IMR-90 (cell line): Measurements from ENCODE around the gene GBA3. TPM values are rescaled to one million over a fixed set of nuclear protein-coding genes. Genes with fewer than 3 reads are reported as not detected.

Experiments
- ATAC-seq: fragments of 200-7000 bp; cut with Tn5 transposase; 2 replicates; pipeline ENCODE4 v1.9.1; 2020; ENCODE audit warnings: low read depth, mild to moderate bottlenecking, moderate library complexity
- BruUV-seq: library from RNA; stranded (reverse); fragments of 400-500 nt; replicated peaks from 2 replicates; lab custom pipeline; 2021; lab: Mats Ljungman, UMichigan
- CTCF ChIA-PET: fragments of 300-600 bp; formaldehyde crosslinking; extraction: SDS; loops from one replicate; lab custom pipeline; 2021; ENCODE audit warnings: antibody characterized with exemption; lab: Yijun Ruan, JAX
- POLR2A ChIA-PET: fragments of 300-600 bp; sonication (Branson Sonifier 250); formaldehyde crosslinking; loops from one replicate; lab custom pipeline; 2022; ENCODE audit warnings: antibody characterized with exemption; ENCODE audit not compliant: unreplicated experiment; lab: Charles Lee
- DNase-seq: peaks from one replicate; pipeline ENCODE4 v3.0.0; 2013
- H2AFZ ChIP-seq: replicated peaks from 2 replicates; pipeline ENCODE3; 2013; ENCODE audit warnings: low read length, mild to moderate bottlenecking; ENCODE audit not compliant: poor library complexity
- H2AK5ac ChIP-seq: 2 replicates; pipeline ENCODE4 v1.6.1; 2013; ENCODE audit warnings: low read depth, low read length, inconsistent platforms
- H2AK9ac ChIP-seq: replicated peaks from 2 replicates; pipeline ENCODE3; 2013; ENCODE audit warnings: mild to moderate bottlenecking, low read depth, low read length, moderate library complexity; ENCODE audit not compliant: poor library complexity
- H2BK120ac ChIP-seq: 2 replicates; pipeline ENCODE4 v1.6.1; 2013; ENCODE audit warnings: low read depth, low read length, inconsistent platforms
- H2BK15ac ChIP-seq: 3 replicates; pipeline ENCODE4 v1.6.1; 2013; ENCODE audit warnings: low read depth, low read length, inconsistent platforms
- H2BK20ac ChIP-seq: 2 replicates; pipeline ENCODE4 v1.6.1; 2013; ENCODE audit warnings: low read depth, mild to moderate bottlenecking, inconsistent platforms, low read length, moderate library complexity
- H2BK5ac ChIP-seq: 2 replicates; pipeline ENCODE4 v1.6.1; 2013; ENCODE audit warnings: mild to moderate bottlenecking, low read depth, low read length, inconsistent platforms; ENCODE audit not compliant: poor library complexity, severe bottlenecking
- H3K14ac ChIP-seq: replicated peaks from 2 replicates; pipeline ENCODE4 v1.6.1; 2013; ENCODE audit warnings: low read depth, low read length, inconsistent platforms
- H3K18ac ChIP-seq: 2 replicates; pipeline ENCODE4 v1.6.1; 2013; ENCODE audit warnings: low read depth, low read length, control low read depth
- H3K23ac ChIP-seq: 2 replicates; pipeline ENCODE4 v1.6.1; 2013; ENCODE audit warnings: low read depth, low read length, inconsistent platforms
- H3K27ac ChIP-seq: 2 replicates; pipeline ENCODE4 v1.5.1; 2013; ENCODE audit warnings: mild to moderate bottlenecking, control low read depth, low read length; ENCODE audit not compliant: insufficient read depth
- H3K27me3 ChIP-seq: 2 replicates; pipeline ENCODE4 v1.6.1; 2013; ENCODE audit warnings: low read length; ENCODE audit not compliant: control insufficient read depth, insufficient read depth
- H3K36me3 ChIP-seq: 2 replicates; pipeline ENCODE4 v1.6.1; 2013; ENCODE audit warnings: low read length, mixed read lengths; ENCODE audit not compliant: control insufficient read depth, insufficient read depth
- H3K4ac ChIP-seq: 2 replicates; pipeline ENCODE4 v1.6.1; 2013; ENCODE audit warnings: low read depth, low read length, inconsistent platforms
- H3K4me1 ChIP-seq: 2 replicates; pipeline ENCODE4 v1.6.1; 2013; ENCODE audit warnings: low read length, mixed read lengths; ENCODE audit not compliant: control insufficient read depth, insufficient read depth
- H3K4me2 ChIP-seq: 2 replicates; pipeline ENCODE4 v1.6.1; 2013; ENCODE audit warnings: low read depth, mild to moderate bottlenecking, control low read depth, low read length, moderate library complexity
- H3K4me3 ChIP-seq: 2 replicates; pipeline ENCODE4 v1.5.1; 2013; ENCODE audit warnings: low read depth, mild to moderate bottlenecking, control low read depth, low read length, moderate library complexity; ENCODE audit not compliant: insufficient read depth
- H3K56ac ChIP-seq: 2 replicates; pipeline ENCODE4 v1.6.1; 2013; ENCODE audit warnings: low read length, inconsistent platforms; ENCODE audit not compliant: insufficient read depth; ENCODE audit errors: extremely low read depth
- H3K79me1 ChIP-seq, 2 experiments: 2 replicates each; pipeline ENCODE4 v1.6.1; 2013; ENCODE audit warnings: low read length in 2 of 2, inconsistent platforms in 1 of 2, low read depth in 1 of 2
- H3K9ac ChIP-seq: 2 replicates; pipeline ENCODE4 v1.6.1; 2013; ENCODE audit warnings: low read depth, low read length, control low read depth
- H3K9me1 ChIP-seq: 2 replicates; pipeline ENCODE4 v1.6.1; 2013; ENCODE audit warnings: low read length, inconsistent platforms; ENCODE audit not compliant: insufficient read depth
- H3K9me3 ChIP-seq: 2 replicates; pipeline ENCODE4 v1.6.1; 2013; ENCODE audit warnings: low read length; ENCODE audit not compliant: control insufficient read depth, insufficient read depth
- H4K20me1 ChIP-seq: 2 replicates; pipeline ENCODE4 v1.6.1; 2013; ENCODE audit warnings: low read length, inconsistent platforms; ENCODE audit not compliant: insufficient read depth
- H4K5ac ChIP-seq: 2 replicates; pipeline ENCODE4 v1.6.1; 2013; ENCODE audit warnings: mild to moderate bottlenecking, low read depth, low read length, control low read depth
- H4K8ac ChIP-seq, 2 experiments: 2 replicates each; pipeline ENCODE4 v1.6.1; 2013; ENCODE audit warnings: low read depth in 2 of 2, low read length in 2 of 2, control low read depth in 1 of 2, inconsistent platforms in 1 of 2
- H4K91ac ChIP-seq: 2 replicates; pipeline ENCODE4 v1.6.1; 2013; ENCODE audit warnings: low read depth, low read length, inconsistent platforms; ENCODE audit not compliant: insufficient read depth
- BHLHE40 ChIP-seq: fragments of 150-350 bp; IDR thresholded peaks from 2 replicates; pipeline ENCODE4 v1.6.1; 2016; ENCODE audit warnings: mild to moderate bottlenecking, low read depth, low read length
- CHD1 ChIP-seq: IDR thresholded peaks from 2 replicates; pipeline ENCODE4 v1.6.1; 2012; ENCODE audit warnings: low read depth, low read length, improper control_type of control experiment
- FOS ChIP-seq: fragments of 150-350 bp; IDR thresholded peaks from 2 replicates; pipeline ENCODE4 v1.6.1; 2016; ENCODE audit warnings: low read depth, low read length
- MAFK ChIP-seq: IDR thresholded peaks from 2 replicates; pipeline ENCODE4 v1.6.1; 2012; ENCODE audit warnings: low read depth, low read length, improper control_type of control experiment
- MAZ ChIP-seq: IDR thresholded peaks from 2 replicates; pipeline ENCODE4 v1.6.1; 2012; ENCODE audit warnings: low read depth, mild to moderate bottlenecking, low read length, improper control_type of control experiment, moderate library complexity, borderline replicate concordance
- MXI1 ChIP-seq: IDR thresholded peaks from 2 replicates; pipeline ENCODE4 v1.6.1; 2012; ENCODE audit warnings: low read depth, mild to moderate bottlenecking, low read length, moderate library complexity, borderline replicate concordance
- NFE2L2 ChIP-seq: fragments of 150-350 bp; IDR thresholded peaks from 2 replicates; pipeline ENCODE4 v1.6.1; 2016; ENCODE audit warnings: low read depth, mild to moderate bottlenecking, low read length
- POLR2A ChIP-seq: IDR thresholded peaks from 2 replicates; pipeline ENCODE4 v1.6.1; 2012; ENCODE audit warnings: mild to moderate bottlenecking, low read depth, low read length
- RAD21 ChIP-seq: IDR thresholded peaks from 2 replicates; pipeline ENCODE4 v1.6.1; 2012; ENCODE audit warnings: low read length, improper control_type of control experiment
- RFX5 ChIP-seq: IDR thresholded peaks from 2 replicates; pipeline ENCODE4 v1.8.0; 2012; ENCODE audit warnings: low read depth, mild to moderate bottlenecking, low read length, moderate library complexity
- WGBS, 2 experiments: methylation state at CpG; one replicate each; pipeline versions ENCODE4 v1.1.5 to v1.1.7; 2013; ENCODE audit warnings: missing lambda C conversion rate in 2 of 2; ENCODE audit not compliant: insufficient read length in 1 of 2; ENCODE audit errors: extremely low coverage in 2 of 2; 5-methylcytosine and 5-hydroxymethylcytosine counted together
- dilution Hi-C: fragments of 300-500 bp; cut with HindIII; formaldehyde crosslinking; loops from one replicate; pipeline ENCODE4 v1.14.3; 2018; ENCODE audit warnings: low sequenced_read_pairs; ENCODE audit not compliant: unreplicated experiment
- in situ Hi-C: fragments of 300-500 bp; cut with MboI; formaldehyde crosslinking; loops from 3 replicates; pipeline ENCODE4 v1.14.3; 2019; ENCODE audit warnings: low sequenced_read_pairs, inconsistent platforms, mixed read lengths
- intact Hi-C: fragments of 100-400 bp; cut with micrococcal nuclease; formaldehyde crosslinking; loops from 2 replicates; pipeline ENCODE4 v1.10.0; 2022
- polyA plus RNA-seq, 3 experiments: library from polyadenylated mRNA; depleted of rRNA; stranded (reverse); fragments of >200 nt; gene quantifications; 2 replicates each; pipeline ENCODE4 v1.2.3, GENCODE V29; 2012; ENCODE audit warnings: low replicate concordance in 1 of 3
- total RNA-seq: library from RNA; depleted of rRNA; stranded (reverse); fragments of >200 nt; gene quantifications from 2 replicates; pipeline ENCODE4 v1.2.3, GENCODE V29; 2012
- TF ChIP-seq, protein P1 (sequence below): fragments of 150-350 bp; IDR thresholded peaks from 2 replicates; pipeline ENCODE4 v1.6.1; 2016; ENCODE audit warnings: low read depth, mild to moderate bottlenecking, low read length, moderate library complexity, borderline replicate concordance
- TF ChIP-seq, protein P2 (sequence below): fragments of 150-350 bp; IDR thresholded peaks from 2 replicates; pipeline ENCODE4 v1.6.1; 2017; ENCODE audit warnings: mild to moderate bottlenecking, antibody characterized with exemption, low read length, low read depth
- TF ChIP-seq, protein P3 (sequence below): conservative IDR thresholded peaks from 2 replicates; pipeline ENCODE4 v1.5.1; 2012; ENCODE audit warnings: mild to moderate bottlenecking, low read depth, low read length, improper control_type of control experiment

The GBA3 gene
- total and polyA plus RNA-seq, 2 of the 4 experiments (the other 2 are of a cell fraction) = not detected

DNA sequence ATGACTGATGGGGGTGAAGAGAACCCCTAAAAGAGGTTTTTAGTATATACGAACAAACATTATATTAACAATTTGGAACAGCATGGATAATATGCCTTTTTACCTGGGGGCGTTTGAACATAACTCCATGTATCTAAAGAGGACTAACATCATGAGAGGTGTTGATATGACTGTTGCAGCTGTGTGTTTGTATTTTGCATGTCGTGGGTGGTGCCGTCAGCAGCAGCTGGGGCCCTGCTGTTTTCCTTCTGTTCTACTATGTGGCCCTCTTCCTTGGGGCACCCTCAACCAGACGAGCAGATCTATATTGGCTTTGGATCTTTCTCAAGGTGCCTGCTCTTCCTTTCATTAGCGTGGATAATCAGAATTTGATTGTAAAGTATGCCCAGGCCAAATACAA, 11.2 kb downstream of the GBA3 start:
- intact Hi-C loops (no loop called here), dilution Hi-C loops (no loop called here), in situ Hi-C loops (no loop called here)
- H4K91ac ChIP-seq = no peak overlapping the region
- no peak overlapping the region for H2BK120ac ChIP-seq
- H3K4me1 ChIP-seq = no peaks in the 10 kb centered on the region
- no peak overlapping the region for H2BK20ac ChIP-seq
- ChIA-PET POLR2A (no interaction called here), CTCF (no interaction called here)
- H3K56ac ChIP-seq = no peak overlapping the region
- no peak overlapping the region for H3K27ac ChIP-seq
- no peaks in the 10 kb centered on the region for H3K9me3 ChIP-seq
- no peak overlapping the region for H2AFZ ChIP-seq
- no peak overlapping the region for H4K5ac ChIP-seq
- no peak overlapping the region for H3K4me2 ChIP-seq
- H3K36me3 ChIP-seq = no peaks in the 10 kb centered on the region
- no peak overlapping the region for H4K8ac ChIP-seq
- no peak overlapping the region for H3K4me3 ChIP-seq
- no peak for TF ChIP-seq MAFK
- TF ChIP-seq, protein P1, sequence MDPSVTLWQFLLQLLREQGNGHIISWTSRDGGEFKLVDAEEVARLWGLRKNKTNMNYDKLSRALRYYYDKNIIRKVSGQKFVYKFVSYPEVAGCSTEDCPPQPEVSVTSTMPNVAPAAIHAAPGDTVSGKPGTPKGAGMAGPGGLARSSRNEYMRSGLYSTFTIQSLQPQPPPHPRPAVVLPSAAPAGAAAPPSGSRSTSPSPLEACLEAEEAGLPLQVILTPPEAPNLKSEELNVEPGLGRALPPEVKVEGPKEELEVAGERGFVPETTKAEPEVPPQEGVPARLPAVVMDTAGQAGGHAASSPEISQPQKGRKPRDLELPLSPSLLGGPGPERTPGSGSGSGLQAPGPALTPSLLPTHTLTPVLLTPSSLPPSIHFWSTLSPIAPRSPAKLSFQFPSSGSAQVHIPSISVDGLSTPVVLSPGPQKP = no peak
- no peak for TF ChIP-seq FOS
- no peak for TF ChIP-seq NFE2L2
- no peak for TF ChIP-seq MAZ
- no peak for TF ChIP-seq MXI1
- TF ChIP-seq, protein P2, sequence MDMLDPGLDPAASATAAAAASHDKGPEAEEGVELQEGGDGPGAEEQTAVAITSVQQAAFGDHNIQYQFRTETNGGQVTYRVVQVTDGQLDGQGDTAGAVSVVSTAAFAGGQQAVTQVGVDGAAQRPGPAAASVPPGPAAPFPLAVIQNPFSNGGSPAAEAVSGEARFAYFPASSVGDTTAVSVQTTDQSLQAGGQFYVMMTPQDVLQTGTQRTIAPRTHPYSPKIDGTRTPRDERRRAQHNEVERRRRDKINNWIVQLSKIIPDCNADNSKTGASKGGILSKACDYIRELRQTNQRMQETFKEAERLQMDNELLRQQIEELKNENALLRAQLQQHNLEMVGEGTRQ = no peak
- TF ChIP-seq POLR2A = no peak
- no peak for TF ChIP-seq CHD1
- TF ChIP-seq, protein P3, sequence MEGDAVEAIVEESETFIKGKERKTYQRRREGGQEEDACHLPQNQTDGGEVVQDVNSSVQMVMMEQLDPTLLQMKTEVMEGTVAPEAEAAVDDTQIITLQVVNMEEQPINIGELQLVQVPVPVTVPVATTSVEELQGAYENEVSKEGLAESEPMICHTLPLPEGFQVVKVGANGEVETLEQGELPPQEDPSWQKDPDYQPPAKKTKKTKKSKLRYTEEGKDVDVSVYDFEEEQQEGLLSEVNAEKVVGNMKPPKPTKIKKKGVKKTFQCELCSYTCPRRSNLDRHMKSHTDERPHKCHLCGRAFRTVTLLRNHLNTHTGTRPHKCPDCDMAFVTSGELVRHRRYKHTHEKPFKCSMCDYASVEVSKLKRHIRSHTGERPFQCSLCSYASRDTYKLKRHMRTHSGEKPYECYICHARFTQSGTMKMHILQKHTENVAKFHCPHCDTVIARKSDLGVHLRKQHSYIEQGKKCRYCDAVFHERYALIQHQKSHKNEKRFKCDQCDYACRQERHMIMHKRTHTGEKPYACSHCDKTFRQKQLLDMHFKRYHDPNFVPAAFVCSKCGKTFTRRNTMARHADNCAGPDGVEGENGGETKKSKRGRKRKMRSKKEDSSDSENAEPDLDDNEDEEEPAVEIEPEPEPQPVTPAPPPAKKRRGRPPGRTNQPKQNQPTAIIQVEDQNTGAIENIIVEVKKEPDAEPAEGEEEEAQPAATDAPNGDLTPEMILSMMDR = no peak
- no peak for TF ChIP-seq RFX5
- no peak for TF ChIP-seq RAD21
- TF ChIP-seq BHLHE40 = no peak
- no peak overlapping the region for H3K9ac ChIP-seq
- no peak overlapping the region for H2BK5ac ChIP-seq
- BruUV-seq = no TSS peak
- no peak overlapping the region for H2AK5ac ChIP-seq
- no peak overlapping the region for H3K4ac ChIP-seq
- no peak for DNase-seq
- whole genome bisulfite sequencing, 2 experiments = no CpG with 5 or more reads among the region's 6 CpGs
- H3K9me1 ChIP-seq = no peaks in the 10 kb centered on the region
- H3K27me3 ChIP-seq = no peaks in the 10 kb centered on the region
- H3K14ac ChIP-seq = no peak overlapping the region
- H2AK9ac ChIP-seq = no peak overlapping the region
- no peak overlapping the region for H2BK15ac ChIP-seq
- H3K79me1 ChIP-seq = no peaks in the 10 kb centered on the region
- H4K20me1 ChIP-seq = no peaks in the 10 kb centered on the region
- no peak for ATAC-seq
- H3K23ac ChIP-seq = no peak overlapping the region
- no peak overlapping the region for H3K18ac ChIP-seq
